Karpas-422 (cell line): Measurements from ENCODE around the gene RAMP1. TPM values are rescaled to one million over a fixed set of nuclear protein-coding genes. Genes with fewer than 3 reads are reported as not detected.

Experiments used
- DNase-seq: peaks from one replicate; pipeline ENCODE4 v3.0.0-alpha.2; 2015
- H2AFZ ChIP-seq: fragments of 200-600 bp; sonication (generic); 2 replicates; pipeline ENCODE4 v1.6.1; 2014; ENCODE audit warnings: antibody characterized with exemption, low read length, mixed read lengths
- H3K27ac ChIP-seq: fragments of 200-600 bp; sonication (generic); 2 replicates; pipeline ENCODE4 v1.5.1; 2014; ENCODE audit warnings: mild to moderate bottlenecking, low read length, moderate library complexity
- H3K27me3 ChIP-seq: fragments of 200-600 bp; sonication (generic); 2 replicates; pipeline ENCODE4 v1.6.1; 2014; ENCODE audit warnings: low read length, mixed read lengths
- H3K36me3 ChIP-seq: fragments of 200-600 bp; sonication (generic); 2 replicates; pipeline ENCODE4 v1.6.1; 2014; ENCODE audit warnings: low read length, mixed read lengths; ENCODE audit not compliant: insufficient read depth
- H3K4me1 ChIP-seq: fragments of 200-600 bp; sonication (generic); 2 replicates; pipeline ENCODE4 v1.6.1; 2014; ENCODE audit warnings: mild to moderate bottlenecking, low read length, mixed read lengths
- H3K4me2 ChIP-seq: fragments of 200-600 bp; sonication (generic); 2 replicates; pipeline ENCODE4 v1.6.1; 2014; ENCODE audit warnings: low read length, low read depth, mild to moderate bottlenecking; ENCODE audit not compliant: poor library complexity, severe bottlenecking
- H3K4me3 ChIP-seq: fragments of 200-600 bp; sonication (generic); 2 replicates; pipeline ENCODE4 v1.5.1; 2014; ENCODE audit warnings: mild to moderate bottlenecking, antibody characterized with exemption, low read length, mixed read lengths
- H3K79me2 ChIP-seq: fragments of 200-600 bp; sonication (generic); 2 replicates; pipeline ENCODE4 v1.6.1; 2014; ENCODE audit warnings: mild to moderate bottlenecking, low read length, mixed read lengths
- H3K9ac ChIP-seq: fragments of 200-600 bp; sonication (generic); 2 replicates; pipeline ENCODE4 v1.6.0; 2014; ENCODE audit warnings: low read length
- H3K9me2 ChIP-seq: fragments of 200-600 bp; sonication (generic), shearing (Covaris generic); replicated peaks from 2 replicates; pipeline ENCODE4 v1.6.0; 2014; ENCODE audit warnings: mild to moderate bottlenecking, low read length, moderate library complexity; ENCODE audit not compliant: insufficient read depth
- H3K9me3 ChIP-seq: fragments of 300-700, 200-600 bp; sonication (generic); 2 replicates; pipeline ENCODE4 v1.6.1; 2014; ENCODE audit warnings: low read length, mixed read lengths
- H4K20me1 ChIP-seq: fragments of 200-600 bp; sonication (generic); 2 replicates; pipeline ENCODE4 v1.6.1; 2014; ENCODE audit warnings: mild to moderate bottlenecking, antibody characterized with exemption, low read length, low read depth; ENCODE audit not compliant: insufficient read depth
- total RNA-seq: library from RNA; depleted of rRNA; stranded (reverse); fragments of >200 nt; shearing (Covaris generic); gene quantifications from 2 replicates; pipeline ENCODE4 v1.2.3, GENCODE V29; 2014; ENCODE audit warnings: low replicate concordance

RAMP1 gene
- total RNA-seq, 1 experiment from 2014 or later = not detected

GRCh38 chr2:237931205-237931721 is 71.8 kb downstream of the RAMP1 start:
- no peak overlapping the region for H3K27ac ChIP-seq
- no peaks in the 10 kb centered on the region for H3K36me3 ChIP-seq
- H3K4me3 ChIP-seq = no peak overlapping the region
- H2AFZ ChIP-seq = no peak overlapping the region
- H3K79me2 ChIP-seq = no peaks in the 10 kb centered on the region
- H3K9ac ChIP-seq = no peak overlapping the region
- no peaks in the 10 kb centered on the region for H3K9me2 ChIP-seq
- H3K9me3 ChIP-seq = no peaks in the 10 kb centered on the region
- no peaks in the 10 kb centered on the region for H4K20me1 ChIP-seq
- no peak for DNase-seq
- H3K4me1 ChIP-seq = no peaks in the 10 kb centered on the region
- H3K27me3 ChIP-seq = no peaks in the 10 kb centered on the region
- no peak overlapping the region for H3K4me2 ChIP-seq

- Histone ChIP-seq H3K79me2 (no peaks in the 10 kb centered on the region), H3K9ac (no peak overlapping the region), H3K27ac (no peak overlapping the region), H4K20me1 (no peaks in the 10 kb centered on the region), H3K4me2 (no peak overlapping the region), H3K36me3 (no peaks in the 10 kb centered on the region), H3K4me1 (no peaks in the 10 kb centered on the region), H3K4me3 (no peak overlapping the region), H2AFZ (no peak overlapping the region), H3K9me3 (no peaks in the 10 kb centered on the region), H3K27me3 (no peaks in the 10 kb centered on the region), H3K9me2 (no peaks in the 10 kb centered on the region)
- no peak for DNase-seq
Observed at GRCh38 chr2:237932731-237933131, 73.3 kb downstream of the RAMP1 start.

GRCh38 chr2:237934186-237934585 is 74.8 kb downstream of the RAMP1 start:
- Histone ChIP-seq H3K27me3 (no peaks in the 10 kb centered on the region), H4K20me1 (no peaks in the 10 kb centered on the region), H2AFZ (no peak overlapping the region), H3K27ac (no peak overlapping the region), H3K4me2 (no peak overlapping the region), H3K4me1 (no peaks in the 10 kb centered on the region), H3K9ac (no peak overlapping the region), H3K4me3 (no peak overlapping the region), H3K36me3 (no peaks in the 10 kb centered on the region), H3K9me3 (no peaks in the 10 kb centered on the region), H3K79me2 (no peaks in the 10 kb centered on the region), H3K9me2 (no peaks in the 10 kb centered on the region)
- no peak for DNase-seq

GRCh38 chr2:237935740-237936452 is 76.5 kb downstream of the RAMP1 start:
- DNase-seq = no peak
- no peaks in the 10 kb centered on the region for H3K36me3 ChIP-seq
- H2AFZ ChIP-seq = no peak overlapping the region
- no peak overlapping the region for H3K4me2 ChIP-seq
- no peaks in the 10 kb centered on the region for H3K9me2 ChIP-seq
- no peak overlapping the region for H3K27ac ChIP-seq
- no peaks in the 10 kb centered on the region for H3K9me3 ChIP-seq
- no peak overlapping the region for H3K9ac ChIP-seq
- H3K27me3 ChIP-seq = no peaks in the 10 kb centered on the region
- H3K4me1 ChIP-seq = no peaks in the 10 kb centered on the region
- H4K20me1 ChIP-seq = no peaks in the 10 kb centered on the region
- no peak overlapping the region for H3K4me3 ChIP-seq
- no peaks in the 10 kb centered on the region for H3K79me2 ChIP-seq

- no peak overlapping the region for H3K4me3 ChIP-seq
- no peaks in the 10 kb centered on the region for H3K9me2 ChIP-seq
- H3K27ac ChIP-seq = no peak overlapping the region
- H3K27me3 ChIP-seq = no peaks in the 10 kb centered on the region; the same call in 1 of the 2 replicates
- DNase-seq = no peak
- no peaks in the 10 kb centered on the region for H3K4me1 ChIP-seq
- no peaks in the 10 kb centered on the region for H3K79me2 ChIP-seq
- H3K9ac ChIP-seq = no peak overlapping the region
- H2AFZ ChIP-seq = no peak overlapping the region
- H3K4me2 ChIP-seq = no peak overlapping the region
- no peaks in the 10 kb centered on the region; the same call in 1 of the 2 replicates for H3K9me3 ChIP-seq
- no peaks in the 10 kb centered on the region for H3K36me3 ChIP-seq
- no peaks in the 10 kb centered on the region for H4K20me1 ChIP-seq
Observed at GRCh38 chr2:237939251-237939650, 79.8 kb downstream of the RAMP1 start.

GRCh38 chr2:237940828-237941227 is 81.4 kb downstream of the RAMP1 start:
- Histone ChIP-seq H3K4me1 (no peaks in the 10 kb centered on the region), H3K4me3 (no peak overlapping the region)

GRCh38 chr2:237941239-237941638 is 81.8 kb downstream of the RAMP1 start:
- Histone ChIP-seq H3K36me3 (no peaks in the 10 kb centered on the region), H3K9me2 (no peaks in the 10 kb centered on the region), H3K9me3 (no peaks in the 10 kb centered on the region; the same call in 1 of the 2 replicates), H3K9ac (no peak overlapping the region), H3K4me1 (no peaks in the 10 kb centered on the region), H3K27ac (no peak overlapping the region), H3K27me3 (no peaks in the 10 kb centered on the region; the same call in 1 of the 2 replicates), H4K20me1 (no peaks in the 10 kb centered on the region), H2AFZ (no peak overlapping the region), H3K4me3 (no peak overlapping the region), H3K79me2 (no peaks in the 10 kb centered on the region), H3K4me2 (no peak overlapping the region)
- no peak for DNase-seq

More at GRCh38 chr2:237940828-237941227, 81.4 kb downstream of the RAMP1 start:
- no peak for DNase-seq
- no peaks in the 10 kb centered on the region for H3K79me2 ChIP-seq
- no peaks in the 10 kb centered on the region for H4K20me1 ChIP-seq
- no peaks in the 10 kb centered on the region for H3K9me2 ChIP-seq
- H3K36me3 ChIP-seq = no peaks in the 10 kb centered on the region
- no peak overlapping the region for H3K4me2 ChIP-seq
- no peak overlapping the region for H2AFZ ChIP-seq
- no peaks in the 10 kb centered on the region; the same call in 1 of the 2 replicates for H3K27me3 ChIP-seq
- H3K9ac ChIP-seq = no peak overlapping the region
- no peak overlapping the region for H3K27ac ChIP-seq
- no peaks in the 10 kb centered on the region; the same call in 1 of the 2 replicates for H3K9me3 ChIP-seq

GRCh38 chr2:237942513-237942899 is 83.1 kb downstream of the RAMP1 start:
- Histone ChIP-seq H3K27ac (no peak overlapping the region), H3K4me1 (no peaks in the 10 kb centered on the region), H3K4me3 (no peak overlapping the region)

More at GRCh38 chr2:237942513-237942899, 83.1 kb downstream of the RAMP1 start:
- DNase-seq = no peak
- Histone ChIP-seq H3K9me3 (no peaks in the 10 kb centered on the region; the same call in 1 of the 2 replicates), H3K9me2 (no peaks in the 10 kb centered on the region), H2AFZ (no peak overlapping the region), H3K4me2 (no peak overlapping the region), H3K27me3 (no peaks in the 10 kb centered on the region; the same call in 1 of the 2 replicates), H3K9ac (no peak overlapping the region), H3K79me2 (no peaks in the 10 kb centered on the region), H3K36me3 (no peaks in the 10 kb centered on the region), H4K20me1 (no peaks in the 10 kb centered on the region)
